GM18868 (cell line): ENCODE measurements around the gene SNX27.

Experiments
- ATAC-seq: cut with Tn5 transposase; IDR thresholded peaks from one replicate; pipeline ENCODE4 v1.9.1; 2021; ENCODE audit warnings: mild to moderate bottlenecking, moderate library complexity; ENCODE audit not compliant: unreplicated experiment

Gene SNX27

DNA sequence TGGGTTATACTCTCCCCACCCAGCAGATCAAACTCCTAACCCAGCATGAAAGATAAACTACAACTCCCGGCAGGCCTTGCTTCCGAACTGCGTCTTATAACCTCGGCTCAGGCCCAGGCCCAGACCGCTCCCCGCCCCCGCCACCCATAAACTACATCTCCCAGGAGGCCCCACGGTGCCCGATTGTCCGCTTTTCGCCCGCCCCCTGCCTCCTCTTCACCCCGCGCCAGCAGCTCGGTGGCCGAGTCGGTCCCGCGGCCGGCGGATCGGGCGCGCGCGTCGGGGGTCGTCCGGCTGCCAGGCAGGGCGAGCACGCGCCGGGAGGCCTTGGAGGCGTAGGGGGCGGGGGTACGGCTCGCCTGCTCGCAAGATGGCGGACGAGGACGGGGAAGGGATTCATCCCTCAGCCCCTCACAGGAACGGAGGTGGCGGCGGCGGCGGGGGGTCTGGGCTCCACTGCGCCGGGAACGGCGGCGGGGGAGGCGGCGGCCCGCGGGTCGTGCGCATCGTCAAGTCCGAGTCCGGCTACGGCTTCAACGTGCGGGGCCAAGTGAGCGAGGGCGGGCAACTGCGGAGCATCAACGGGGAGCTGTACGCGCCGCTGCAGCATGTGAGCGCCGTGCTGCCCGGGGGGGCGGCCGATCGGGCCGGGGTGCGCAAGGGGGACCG is at the start of gene SNX27:
Gene SNX27 (plus strand): TSS at position 219 of the 669 bp plus-strand sequence. CDS start 152 bp downstream, at position 371.
- peak; percentile 90 for ATAC-seq

DNA sequence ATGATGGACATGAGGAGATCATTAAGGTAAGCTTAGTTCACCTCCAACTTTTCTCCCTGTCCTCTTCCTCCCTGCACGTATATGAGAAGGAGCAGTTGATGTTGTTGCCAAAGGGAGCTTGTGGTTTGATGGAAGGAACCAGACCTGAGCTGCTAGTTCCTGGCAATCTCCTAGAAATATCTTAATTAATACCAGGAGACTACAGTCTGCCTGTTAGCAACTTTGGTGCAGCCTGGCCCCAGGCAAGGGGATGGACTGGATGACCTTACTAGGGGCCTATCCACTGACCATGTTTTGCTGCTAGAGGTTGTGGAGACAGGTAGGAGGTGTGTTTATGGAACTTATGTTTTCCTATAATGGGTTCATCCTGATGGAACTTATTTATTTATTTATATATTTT is 49.2 kb upstream of the SNX27 start:
- no peak for ATAC-seq

DNA sequence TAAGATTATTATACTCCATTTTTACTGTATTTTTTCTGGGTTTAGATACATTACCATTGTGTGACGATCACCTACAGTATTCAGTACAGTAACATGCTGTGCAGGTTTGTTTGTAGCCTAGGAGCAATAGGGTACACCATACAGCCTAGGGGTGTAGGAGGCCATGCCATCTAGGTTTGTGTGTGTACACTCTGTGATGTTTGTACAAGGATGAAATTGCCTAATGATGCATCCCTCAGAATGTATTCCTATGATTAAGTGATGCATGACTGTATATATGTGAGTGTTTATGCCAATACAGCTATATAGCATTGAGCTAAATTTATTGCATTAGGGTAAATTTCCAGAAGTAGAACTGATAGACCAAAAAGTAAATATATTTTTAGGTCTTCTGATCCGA is 48.5 kb upstream of the SNX27 start:
- ATAC-seq, result no peak

DNA sequence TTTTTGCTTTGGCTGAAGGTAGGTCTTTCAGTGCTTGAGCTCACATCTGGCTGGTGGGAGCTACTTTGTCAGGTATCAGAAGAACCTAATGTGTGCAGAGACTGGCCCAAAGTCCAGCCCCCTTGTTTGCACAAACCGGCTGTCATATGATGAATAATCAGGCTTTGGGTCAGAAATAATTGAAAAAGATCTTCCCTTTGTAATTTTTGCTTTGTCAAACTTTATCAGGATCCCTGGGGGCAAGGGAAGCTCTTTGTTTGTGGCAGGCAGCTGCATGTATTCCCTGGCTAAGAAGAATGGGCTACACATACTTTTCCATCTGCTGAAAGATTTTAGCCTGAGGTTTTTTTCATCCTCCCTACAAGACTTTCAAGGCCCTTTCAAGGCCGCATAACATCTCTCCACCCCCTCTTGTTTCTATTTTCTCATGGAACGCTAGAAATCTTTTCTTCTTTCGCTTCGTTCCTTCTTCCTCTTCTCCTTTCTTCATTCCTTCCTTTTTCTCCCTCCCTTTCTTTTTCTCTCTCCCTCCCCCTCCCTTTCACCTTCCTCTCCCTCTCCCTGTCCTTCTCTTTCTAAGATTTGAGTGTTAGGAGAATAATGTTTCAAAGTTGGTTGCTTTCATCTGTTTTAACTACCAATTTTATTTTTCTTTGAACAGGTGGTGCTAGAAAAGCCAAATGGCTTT is 46.2 kb upstream of the SNX27 start:
- ATAC-seq, result no peak

DNA sequence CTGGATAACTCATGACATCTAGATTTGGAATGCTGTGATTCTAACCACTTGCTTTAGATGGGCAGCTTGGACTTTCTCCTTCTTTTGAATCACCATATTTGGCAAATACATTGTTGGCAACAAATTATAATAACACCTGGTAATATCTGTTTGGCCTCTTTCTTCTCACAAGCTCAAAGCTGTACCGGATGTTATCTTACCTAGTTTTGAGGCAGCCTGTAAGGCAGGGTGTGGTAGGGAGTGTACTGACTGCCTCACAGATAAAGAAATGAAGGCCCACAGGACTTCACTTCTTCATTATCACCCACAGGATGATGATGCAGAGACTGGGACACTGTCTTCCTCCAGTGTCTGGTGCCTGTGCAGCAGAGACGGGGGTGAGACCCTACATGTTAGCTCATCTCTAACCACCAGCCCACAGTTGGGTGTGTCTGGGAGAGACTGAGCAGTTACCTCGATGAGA is 43.2 kb upstream of the SNX27 start:
- ATAC-seq, result no peak

DNA sequence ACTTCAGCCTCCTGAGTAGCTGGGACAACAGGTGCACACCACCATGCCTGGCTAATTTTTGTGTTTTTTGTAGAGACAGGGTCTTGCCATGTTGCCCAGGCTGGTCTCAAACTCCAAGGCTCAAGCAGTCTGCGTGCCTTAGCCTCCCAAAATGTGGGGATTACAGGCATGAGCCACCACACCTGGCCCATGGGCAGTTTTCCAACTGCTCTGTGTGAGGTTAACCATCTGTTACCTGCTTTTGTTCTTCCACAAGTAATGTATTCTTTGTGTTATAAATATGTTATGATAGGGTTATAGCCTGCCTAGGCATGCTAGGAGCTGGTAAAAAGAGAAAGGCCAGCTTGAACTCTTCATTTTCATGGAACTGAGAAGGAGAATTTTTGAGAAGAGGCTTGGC is 41.0 kb upstream of the SNX27 start:
- ATAC-seq, result no peak

DNA sequence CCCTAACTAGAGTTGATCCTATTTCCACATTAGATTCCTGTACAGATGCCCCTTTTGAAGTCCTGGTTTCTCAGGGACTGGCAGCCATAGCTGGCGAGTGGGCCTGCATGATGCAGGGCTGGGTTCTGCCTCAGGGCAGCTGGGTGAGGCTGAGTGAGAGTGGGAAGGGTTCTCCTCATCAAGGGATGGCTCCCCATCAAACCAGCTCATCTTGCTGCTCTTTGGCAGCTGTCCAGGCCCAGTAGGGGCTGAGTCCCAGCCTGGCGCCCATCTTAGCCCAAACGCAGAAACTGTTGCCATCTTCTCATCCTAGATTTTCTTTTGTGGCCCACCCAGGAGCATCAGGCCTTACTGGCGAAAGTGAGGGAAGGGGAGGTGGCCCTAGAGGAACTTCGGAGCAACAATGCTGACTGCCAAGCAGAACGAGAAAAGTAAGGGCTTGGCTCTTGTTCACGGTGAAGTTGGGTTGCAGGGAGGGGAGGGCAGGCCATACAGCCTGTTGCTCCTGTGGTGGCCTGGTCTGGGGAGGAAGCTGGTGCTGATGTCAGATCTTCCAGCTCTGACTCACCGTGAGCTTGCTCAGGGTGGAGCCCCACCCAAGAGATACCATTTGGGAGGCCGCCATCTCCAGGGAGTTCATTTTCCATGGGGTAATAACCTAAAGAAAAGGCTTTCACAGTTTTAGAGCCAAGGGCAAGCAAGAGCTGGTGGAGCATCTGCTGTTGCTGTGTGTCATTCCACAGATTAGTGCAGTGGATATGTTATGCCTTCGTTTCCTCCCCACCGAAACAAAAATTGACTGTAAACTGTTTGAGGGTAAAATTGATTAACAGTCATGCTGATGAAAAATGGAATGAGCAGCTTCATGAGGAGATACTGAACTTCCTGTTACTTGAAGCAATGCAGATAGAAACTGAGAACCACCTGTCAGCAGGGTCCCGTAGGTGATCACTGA is 37.0 kb upstream of the SNX27 start:
- no peak for ATAC-seq

DNA sequence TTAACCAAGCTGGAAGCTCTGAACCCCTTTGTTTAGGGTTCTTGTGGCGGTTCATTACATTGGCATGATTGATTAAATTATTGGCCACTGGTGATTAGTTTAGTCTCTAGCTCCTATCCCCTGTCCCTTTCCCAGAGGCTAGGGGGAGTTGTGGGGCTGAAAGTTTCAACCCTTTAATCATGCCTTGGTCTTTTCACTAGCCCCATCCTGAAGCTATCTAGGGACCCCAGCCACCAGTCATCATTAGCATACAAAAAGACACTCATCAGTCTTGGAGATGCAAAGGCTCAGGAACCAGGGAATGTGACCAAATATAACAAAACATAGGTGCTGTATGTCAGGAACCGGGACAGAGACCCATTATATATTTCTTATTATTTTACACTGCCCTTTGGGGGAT is 34.7 kb upstream of the SNX27 start:
- ATAC-seq, result no peak

DNA sequence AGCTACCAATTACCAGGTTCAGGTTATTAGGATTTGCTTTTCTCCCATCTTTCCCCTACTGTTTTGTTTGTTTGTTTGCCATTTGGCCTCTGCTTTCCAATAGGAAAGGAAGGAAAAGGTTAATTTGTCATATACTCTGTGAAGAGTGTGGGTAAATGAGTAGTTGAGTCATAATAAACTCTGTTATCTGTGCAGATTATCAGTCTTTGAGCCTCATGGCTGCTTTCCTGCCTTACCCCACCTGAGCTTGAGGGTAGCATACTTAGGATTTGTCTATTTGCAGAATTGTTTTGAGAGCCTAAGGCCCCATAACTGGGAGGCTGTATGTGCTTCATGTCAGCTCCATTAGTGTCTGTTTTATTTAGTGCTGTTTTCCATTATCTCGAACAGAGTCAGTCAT is 32.9 kb upstream of the SNX27 start:
- no peak for ATAC-seq

DNA sequence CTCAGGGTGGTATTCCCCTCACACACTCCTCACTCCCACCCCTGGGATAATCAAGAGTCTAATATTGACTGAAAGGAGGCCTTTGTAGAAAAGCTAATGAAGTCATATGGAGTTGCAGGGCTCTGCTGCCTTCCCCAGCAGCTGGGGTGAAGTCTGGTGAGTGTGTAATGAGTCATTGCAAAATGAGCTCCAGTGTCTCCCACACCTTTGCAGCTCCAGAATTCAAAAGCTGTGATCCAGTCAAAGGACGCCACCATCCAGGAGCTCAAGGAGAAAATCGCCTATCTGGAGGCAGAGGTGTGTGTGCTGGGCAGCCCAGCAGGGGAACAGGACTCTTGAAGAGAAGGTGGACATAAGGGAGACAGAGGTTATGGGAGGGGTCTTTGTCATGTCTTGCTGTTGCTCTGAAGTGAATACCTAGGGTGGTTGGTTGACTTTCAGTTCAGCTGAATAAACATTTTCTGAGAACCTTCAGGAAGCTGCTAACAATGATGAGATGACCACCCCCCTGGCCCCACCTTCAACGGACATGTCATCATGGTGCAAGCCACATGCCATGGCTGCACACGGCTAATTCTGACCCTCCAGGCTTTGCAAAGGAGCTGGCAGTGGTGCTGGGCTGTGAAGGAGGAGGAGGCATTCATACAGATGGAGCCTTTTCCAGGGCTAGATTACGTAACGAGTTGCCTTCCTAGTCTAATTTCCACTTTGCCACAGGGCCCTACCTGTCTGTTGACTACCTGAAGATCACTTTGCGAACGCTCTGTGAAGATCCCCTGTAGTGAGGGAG is 32.2 kb upstream of the SNX27 start:
- ATAC-seq, result no peak

DNA sequence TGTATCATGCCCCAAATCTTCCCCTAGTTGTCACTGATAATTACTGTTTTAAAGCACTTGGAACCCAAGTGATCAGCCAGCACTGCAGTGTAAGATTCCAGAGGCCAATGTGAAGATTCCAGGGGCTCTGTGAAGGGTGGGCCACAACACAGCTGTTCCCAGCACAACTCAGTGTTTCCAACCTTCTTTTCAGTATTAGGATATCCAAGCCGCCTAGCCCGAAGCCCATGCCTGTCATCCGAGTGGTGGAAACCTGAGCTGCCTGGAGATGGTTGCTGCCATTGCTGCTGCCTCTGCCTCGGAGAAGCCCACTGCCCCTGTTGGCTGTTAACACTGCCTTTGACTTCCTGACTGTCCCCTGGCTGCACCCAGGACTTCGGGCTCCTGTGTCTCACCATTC is 30.4 kb upstream of the SNX27 start:
- ATAC-seq, result no peak

DNA sequence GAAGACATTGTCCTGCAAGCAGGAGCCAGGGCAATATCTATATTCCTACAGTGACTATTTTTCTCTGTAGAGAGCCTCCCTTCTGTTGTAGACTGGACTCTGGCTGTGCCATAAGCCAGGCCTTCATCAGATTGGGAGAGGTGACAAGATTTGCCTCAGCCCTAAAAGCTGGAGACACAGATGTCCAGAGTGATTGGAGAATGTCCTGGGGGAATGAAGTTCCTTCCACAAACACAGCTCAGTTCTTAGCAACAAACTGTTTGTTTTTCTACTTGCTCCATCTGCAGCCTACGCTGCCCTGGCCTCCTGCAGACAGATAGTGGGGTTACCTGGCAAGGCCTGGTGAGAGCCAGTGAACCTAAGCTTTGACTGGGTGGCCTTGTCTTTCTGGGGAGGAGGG is 29.9 kb upstream of the SNX27 start:
- ATAC-seq, result no peak

DNA sequence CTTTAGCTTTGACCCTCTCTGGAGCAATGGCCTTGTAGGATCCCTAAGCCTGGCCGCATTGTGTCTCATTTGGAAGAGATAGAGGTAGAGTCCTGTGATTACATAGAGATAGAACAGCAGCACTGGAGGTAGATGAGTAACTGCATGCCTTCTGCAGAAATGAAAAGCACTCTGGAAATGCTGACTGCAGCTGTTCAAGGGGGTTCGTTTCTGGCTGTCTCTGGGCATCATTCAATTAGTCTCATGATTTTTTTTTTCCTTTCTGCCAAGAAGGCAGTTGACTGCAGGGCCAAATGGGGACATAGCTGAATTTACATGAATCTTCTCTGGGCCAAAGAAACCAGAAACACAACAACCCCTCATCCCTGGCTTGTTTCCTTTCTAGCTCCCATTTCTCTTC is 28.1 kb upstream of the SNX27 start:
- ATAC-seq, result no peak

DNA sequence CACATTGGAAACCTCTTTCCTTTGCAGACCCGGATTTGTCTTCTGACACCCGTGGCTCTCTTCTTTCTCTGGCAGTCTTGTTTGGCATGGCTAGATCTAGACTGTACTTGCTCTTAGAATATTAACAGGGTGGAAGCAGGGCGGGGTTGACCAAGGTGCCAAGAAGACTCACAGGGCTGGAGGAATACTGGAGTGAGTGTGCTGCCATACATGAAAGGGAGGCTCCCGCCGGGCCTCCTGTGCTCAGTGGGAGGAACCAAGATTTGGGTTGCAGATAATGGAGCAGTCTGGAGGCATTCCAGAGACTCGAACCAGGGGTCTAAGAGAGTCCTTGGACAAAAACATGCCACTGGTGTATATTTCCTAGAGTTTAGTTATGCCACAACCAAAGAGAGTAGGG is 27.6 kb upstream of the SNX27 start:
- ATAC-seq, result no peak

DNA sequence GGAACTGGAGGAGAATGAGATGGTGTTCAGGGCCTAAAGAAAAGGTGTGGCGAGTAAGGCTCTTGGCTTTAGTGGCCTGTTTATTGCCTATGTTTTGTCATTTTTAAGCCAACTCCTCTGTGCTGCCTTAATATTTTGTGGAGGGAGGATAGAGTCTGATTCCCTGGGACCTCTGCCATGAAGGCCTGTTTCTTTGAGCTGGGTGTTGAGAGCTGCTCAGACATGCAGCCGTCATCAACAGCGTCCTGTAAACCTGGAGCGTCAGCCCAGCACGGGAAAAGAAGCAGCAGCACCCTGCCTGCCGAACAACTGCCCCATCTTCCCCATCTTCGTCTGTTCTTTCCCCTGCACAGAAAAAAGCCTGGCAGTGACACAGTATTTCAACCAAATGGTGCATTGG is 27.1 kb upstream of the SNX27 start:
- no peak for ATAC-seq

DNA sequence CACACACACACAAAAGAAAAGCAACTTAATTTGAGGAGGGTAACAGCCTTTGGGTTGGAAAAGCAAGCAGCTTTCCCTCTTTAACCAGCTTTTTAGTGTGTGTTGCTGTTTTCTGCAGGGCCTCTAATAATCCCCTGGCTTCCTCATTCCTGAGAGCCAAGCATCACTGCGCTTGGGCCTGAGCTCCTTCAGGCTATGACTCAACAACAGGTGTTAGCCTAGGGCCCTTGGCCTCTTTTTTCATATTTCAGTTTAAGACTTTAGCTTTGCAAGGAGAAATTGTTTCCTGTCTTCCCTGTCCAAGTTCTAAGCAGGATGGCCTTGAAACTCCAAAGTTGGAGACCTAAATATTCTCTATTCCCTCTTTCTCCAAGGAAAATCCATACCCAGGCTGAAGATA is 26.2 kb upstream of the SNX27 start:
- ATAC-seq, result no peak

DNA sequence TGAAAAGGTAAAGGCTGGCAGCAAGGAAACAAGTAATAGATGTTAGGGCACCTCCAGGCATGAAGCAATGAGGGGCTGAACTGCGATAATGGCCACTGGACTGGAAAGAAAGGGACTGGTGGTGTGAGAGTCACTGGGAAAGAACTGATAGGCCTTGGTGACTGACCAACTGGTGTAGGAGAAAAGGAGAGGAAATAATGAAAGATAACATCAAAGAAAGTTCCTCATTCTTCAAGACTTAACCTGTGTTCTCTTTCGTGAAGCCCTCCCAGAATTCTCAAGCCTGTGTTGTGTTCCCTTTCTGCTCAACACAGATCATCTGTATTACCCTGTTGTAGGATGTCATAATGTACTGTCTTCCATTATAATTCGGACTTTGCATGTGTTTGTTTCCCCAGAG is 20.9 kb upstream of the SNX27 start:
- ATAC-seq, result no peak

DNA sequence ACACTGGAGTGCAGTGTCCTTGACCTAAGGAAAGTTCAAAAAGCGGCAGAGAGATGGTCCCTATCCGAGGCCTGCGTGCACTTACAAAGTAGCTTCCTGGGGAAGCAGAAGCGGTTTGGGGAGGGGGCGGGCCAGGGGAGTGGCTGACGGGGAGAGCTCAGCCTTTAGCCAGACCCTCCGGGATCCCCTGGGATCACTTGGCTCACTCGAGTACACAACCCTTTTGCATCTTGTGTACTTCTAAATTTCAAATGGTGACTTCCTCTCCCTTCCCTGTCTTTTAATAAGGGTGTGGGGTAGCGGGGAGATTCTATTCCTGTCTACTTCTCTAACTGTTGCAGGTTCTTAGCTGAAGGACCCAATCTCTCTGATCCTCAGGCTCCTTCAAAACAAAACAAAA is 18.1 kb upstream of the SNX27 start:
- no peak for ATAC-seq

DNA sequence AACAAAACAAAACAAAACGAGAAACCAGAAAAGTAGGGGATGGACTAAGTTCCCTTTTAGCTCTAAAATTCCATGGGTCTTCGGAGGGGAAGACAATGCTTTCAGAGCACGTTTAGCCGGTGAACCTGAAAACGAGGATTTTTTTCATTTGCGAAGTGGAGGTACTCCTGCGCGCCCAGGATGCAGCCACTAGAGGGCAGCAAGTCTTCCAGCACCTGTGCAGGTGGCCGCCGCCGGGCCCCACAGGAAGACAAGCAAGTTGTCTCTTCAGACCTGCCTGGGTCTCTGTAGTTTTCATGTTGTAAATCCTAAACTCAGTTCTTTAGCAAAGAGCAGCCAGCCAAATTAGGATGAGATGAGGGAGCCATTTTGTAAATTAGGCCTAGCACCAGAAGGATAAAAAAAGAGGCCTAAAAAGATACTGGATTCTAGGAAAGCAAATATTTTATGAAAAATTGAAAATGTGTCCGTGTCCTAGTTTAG is 17.7 kb upstream of the SNX27 start:
- peak; percentile 54 for ATAC-seq

DNA sequence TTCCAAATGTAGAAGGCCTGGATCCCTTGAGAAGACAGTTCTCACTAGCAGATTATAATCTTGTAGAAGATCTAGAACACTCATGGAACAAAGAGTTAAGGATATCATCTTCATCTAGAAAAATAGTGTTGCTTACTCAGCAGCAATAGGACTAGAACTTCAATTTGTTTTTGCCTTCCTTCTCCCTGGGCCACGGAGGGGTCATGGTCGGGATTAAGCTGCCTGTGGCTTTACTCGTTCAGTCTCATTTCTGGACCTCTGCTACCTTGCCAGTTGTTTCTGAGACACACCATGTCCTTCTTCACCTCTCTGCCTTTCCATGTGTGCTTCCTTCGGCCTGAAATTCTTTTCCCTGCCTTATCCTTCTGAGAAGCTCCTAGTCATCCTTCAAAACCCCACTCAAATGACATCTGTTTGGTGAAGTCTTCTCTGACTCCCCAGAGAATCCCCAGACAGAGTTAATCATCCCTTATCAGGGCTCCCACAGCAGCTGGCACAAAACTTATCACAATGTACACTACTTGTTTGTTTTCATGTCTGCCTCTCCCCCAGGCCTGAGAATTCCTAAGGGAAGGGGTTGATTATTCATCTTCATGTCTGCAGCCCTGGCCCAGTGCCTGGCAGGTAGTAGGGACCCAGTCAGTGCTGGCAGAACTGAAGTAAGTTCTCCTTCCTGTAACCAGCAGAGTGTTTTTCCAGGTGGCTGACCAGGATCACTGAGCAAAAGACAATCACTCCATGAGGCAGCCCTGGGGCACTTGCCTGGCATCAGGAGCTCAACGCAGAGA is 15.5 kb upstream of the SNX27 start:
- ATAC-seq, result no peak
